ENCODE data around the gene LCLAT1.
A peak's percentile ranks its signal among the peaks of the same experiment; 100 is the strongest.

The LCLAT1 gene

GRCh38 chr2:30447149-30448045 lies at the start of gene LCLAT1:
TSS of gene LCLAT1 (plus strand) at chr2:30447246. CDS start at chr2:30525591, 78,345 bp downstream.
- peak; percentile 72 for DNase-seq

DNA sequence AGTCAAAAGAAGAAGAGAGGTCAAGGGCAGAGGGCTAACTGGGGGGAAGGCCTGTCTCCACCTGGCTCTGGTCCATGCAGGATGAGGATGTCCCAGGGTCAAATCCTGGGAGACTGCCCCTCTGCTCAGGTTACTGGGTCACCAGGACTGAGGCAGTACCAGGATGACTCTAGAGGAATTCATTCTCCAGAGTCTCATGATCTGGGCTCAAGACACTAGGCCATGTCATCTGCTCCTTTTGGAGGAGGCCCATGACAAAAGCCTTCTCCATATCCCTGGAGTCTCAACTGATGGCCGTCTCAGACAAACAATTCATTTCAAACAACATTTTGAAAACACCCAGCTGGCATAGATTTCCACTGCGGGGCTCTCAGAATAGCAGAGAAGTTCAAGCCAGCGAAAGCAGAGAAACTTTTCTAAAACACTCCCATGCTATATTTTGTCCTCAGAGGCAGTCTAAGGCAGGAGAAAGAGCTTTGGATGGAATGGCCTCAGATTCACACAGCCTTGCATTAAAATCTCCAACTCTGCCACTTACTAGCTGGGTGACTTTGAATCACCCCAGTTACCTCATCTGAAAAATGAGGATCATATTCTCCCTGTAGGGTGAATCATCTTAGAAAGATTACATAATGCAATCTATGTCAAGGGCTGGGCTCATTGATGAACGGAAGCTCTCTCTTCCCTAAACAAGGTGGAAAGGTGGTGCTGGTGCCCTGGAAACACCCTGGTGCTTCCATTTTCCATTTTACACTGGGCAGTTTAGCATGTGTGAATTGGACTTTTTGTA lies 48.8 kb upstream of the LCLAT1 start:
- no peak for DNase-seq

DNA sequence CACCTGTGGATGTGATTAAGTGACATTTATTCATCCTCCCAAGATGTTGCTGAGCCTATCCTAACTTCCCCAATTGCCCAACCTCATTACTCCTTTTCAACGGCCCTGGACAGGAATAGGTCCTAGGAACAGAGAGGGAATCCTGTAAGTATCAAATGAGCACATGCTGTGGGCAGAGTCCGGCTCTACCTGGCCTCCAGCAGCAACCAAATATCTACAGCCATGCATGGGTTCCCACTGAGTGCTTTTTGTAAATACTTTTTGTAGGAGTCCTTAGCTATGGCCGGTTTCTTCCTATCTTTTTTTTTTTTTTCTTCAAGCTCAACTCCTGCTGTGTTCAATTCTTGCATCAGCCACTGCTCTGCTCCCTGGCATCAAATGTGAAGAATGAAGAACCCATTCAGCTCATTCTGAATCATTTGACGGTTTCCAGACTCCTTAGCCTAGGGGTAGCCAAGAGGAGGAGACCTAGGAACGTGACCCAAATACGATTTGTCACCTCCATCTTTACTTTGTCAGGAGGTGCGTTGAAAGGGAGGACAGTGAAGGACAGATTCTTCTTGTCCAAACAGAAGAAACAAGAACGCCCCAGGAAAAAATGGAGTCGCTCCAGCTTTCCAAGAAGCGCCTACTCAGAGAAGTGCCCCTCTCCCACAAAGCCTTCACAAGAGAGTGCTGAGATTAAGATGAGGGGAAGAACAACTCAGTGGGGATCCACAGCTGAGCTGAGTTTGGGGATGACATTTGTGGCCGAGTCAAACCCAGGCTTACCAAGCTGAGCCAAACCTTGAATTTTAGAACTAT lies 46.7 kb upstream of the LCLAT1 start:
- no peak for DNase-seq

- no peak for DNase-seq
These were observed 44.4 kb upstream of the LCLAT1 start for GRCh38 chr2:30402441-30403182.

DNA sequence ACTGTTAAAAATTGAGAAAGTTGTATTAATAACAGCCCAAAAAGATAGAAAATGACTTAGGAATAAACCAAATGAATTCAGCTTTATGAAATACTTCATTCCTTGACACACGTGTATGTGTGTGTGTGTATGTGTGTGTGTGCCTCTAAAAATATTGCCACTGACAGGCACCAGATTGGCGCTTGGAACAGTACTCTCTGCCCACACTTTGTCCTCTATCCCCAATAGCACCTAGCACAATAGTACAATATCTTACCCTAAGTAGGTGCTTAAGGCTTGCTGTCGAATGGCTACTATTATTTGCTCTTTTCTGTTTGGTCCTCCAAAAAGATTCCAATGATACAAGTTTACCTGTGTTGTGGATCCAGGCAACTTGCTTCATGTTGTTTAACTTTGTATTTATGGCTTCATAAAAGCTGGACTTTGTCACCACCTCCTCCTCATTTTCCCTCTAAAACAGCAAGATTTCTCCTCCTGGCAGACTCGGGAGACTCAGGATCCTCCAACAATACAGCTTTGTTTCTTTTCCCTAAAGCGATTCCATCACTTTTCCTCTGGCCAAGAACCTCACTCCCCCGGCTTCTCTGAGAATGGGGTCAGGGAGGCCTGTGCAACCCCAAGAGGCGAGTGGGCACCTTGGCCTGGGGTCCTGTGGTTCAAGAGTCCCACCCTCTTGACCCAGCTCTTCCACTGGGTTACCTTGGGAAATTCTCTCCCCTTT lies 43.3 kb upstream of the LCLAT1 start:
- DNase-seq, result no peak

- DNase-seq, result no peak
These were observed 42.5 kb upstream of the LCLAT1 start for GRCh38 chr2:30404319-30405259.

DNA sequence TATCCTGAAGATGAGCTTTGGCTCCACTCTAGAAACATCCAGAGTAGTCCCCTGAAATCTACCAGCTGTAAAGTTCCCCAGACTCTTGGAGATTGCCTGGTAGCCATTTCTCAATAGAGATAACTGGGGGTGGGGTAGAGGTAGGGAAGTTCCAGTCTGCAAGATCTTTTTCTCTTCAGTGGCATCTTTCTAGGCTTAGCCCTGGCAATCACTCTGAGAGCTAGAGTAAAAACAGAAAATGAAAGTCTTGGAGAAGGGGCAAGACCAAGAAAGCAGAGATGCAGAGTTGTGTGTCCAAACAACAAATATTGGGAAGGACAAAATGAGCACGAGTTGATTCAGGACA lies 41.8 kb upstream of the LCLAT1 start:
- DNase-seq, result no peak

GRCh38 chr2:30406853-30407252 lies 40.2 kb upstream of the LCLAT1 start:
- no peak for DNase-seq

GRCh38 chr2:30408961-30409387 lies 38.1 kb upstream of the LCLAT1 start:
- DNase-seq, result no peak

GRCh38 chr2:30410217-30410616 lies 36.8 kb upstream of the LCLAT1 start:
- peak; percentile 1 for DNase-seq

GRCh38 chr2:30412047-30412683 lies 34.9 kb upstream of the LCLAT1 start:
- DNase-seq, result no peak

GRCh38 chr2:30412684-30413570 lies 34.1 kb upstream of the LCLAT1 start:
- DNase-seq, result no peak

DNA sequence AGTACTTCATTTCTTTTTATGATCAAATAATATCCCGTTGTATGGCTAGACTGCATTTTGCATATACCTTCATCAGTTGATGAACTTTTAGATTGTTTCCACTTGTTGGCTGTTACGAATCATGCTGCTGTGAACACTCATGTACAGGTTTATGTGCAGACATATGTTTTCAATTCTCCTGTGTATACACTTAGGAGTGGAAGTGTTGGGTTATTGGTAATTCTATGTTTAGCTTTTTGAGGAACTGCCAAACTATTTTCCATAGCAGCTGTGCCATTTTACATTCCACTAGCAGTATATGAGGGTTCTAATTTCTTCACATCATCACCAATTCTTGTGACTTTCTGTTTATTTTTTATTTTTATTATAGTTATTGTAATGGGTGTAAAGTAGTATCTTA lies 32.1 kb upstream of the LCLAT1 start:
- no peak for DNase-seq

- DNase-seq, result no peak
These were observed 29.8 kb upstream of the LCLAT1 start for GRCh38 chr2:30417253-30417652.

DNA sequence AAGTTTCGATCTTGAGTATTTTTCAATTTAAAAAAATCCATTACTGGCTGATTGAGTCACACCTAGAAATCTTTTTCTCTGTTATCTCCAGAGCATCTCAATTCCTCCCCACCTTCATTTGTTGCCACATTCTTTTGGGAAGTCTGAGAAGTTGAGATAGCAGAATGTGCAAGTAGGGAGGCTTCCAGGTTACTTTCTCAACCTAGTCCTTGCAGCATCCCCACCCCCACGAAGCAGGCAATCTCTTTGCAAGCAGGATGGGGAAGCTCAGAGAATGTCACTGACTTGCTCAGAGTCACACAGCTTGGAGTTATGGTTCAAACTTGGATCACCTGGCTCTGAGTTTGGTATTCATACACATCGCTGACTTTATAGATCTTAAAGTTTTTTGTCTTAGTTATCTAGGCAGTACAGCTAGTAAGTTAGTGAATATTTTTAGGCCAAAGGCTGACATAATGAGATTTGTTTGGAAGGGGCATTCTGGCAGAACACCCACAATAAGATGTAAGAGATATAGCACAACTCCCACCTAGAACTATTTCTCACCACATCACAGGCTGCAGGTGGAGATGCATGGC lies 25.9 kb upstream of the LCLAT1 start:
- no peak for DNase-seq

- no peak for DNase-seq
These were observed 25.2 kb upstream of the LCLAT1 start for GRCh38 chr2:30421604-30422443.

DNA sequence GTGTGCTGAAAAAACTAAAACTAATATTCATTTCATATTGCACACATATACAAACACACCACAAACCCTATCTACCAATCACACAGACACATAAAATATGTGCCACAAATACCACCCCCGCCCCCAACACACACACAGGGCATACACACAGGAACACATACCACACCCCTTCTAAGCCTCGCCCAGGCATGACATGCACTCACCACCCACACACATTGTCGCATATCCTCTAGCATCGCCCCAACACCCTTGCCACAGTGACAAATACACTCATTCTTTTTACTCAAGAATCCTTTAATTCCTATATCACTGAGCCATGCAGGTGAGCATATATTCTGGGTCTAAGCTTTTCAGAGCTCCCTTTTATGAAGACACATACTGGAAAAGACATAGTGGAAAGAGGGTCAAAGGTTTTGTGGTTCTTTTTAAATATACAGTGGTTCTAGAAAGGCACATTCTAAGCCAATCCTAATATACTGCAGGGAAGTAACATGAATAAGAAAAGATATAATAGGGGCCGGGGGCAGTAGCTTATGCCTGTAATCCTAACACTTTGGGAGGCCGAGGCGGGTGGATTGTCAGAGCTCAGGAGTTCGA lies 24.5 kb upstream of the LCLAT1 start:
- DNase-seq, result peak; percentile 52

Measured in NK-92 treated with Interleukin-12 subunit alpha and Interleukin-12 subunit beta, amount 100 ng/mL, for 24 hours (cell line).